Effector memory CD4-positive, alpha-beta T cell (primary cell): Measurements from ENCODE around the gene FAM83D.

Experiments
- DNase-seq, 3 donors: peaks; one replicate each; pipeline ENCODE4 v3.0.0-alpha.2; 2020
- H3K27ac ChIP-seq: 2 replicates; pipeline ENCODE4 v1.7.0; 2013; ENCODE audit warnings: mild to moderate bottlenecking, low read length, moderate library complexity; ENCODE audit not compliant: insufficient read depth, poor library complexity, severe bottlenecking
- H3K27me3 ChIP-seq: replicated peaks from 2 replicates; pipeline ENCODE4 v1.7.0; 2013; ENCODE audit warnings: mild to moderate bottlenecking, low read length; ENCODE audit not compliant: insufficient read depth, control insufficient read depth, poor library complexity, severe bottlenecking
- H3K36me3 ChIP-seq: 2 replicates; pipeline ENCODE4 v1.7.0; 2013; ENCODE audit warnings: mild to moderate bottlenecking, low read length, moderate library complexity; ENCODE audit not compliant: control insufficient read depth, insufficient read depth
- H3K4me1 ChIP-seq: 2 replicates; pipeline ENCODE4 v1.7.0; 2013; ENCODE audit warnings: low read length, mild to moderate bottlenecking; ENCODE audit not compliant: control insufficient read depth, insufficient read depth, poor library complexity, severe bottlenecking
- H3K4me3 ChIP-seq: 2 replicates; pipeline ENCODE4 v1.7.0; 2013; ENCODE audit warnings: low read length, low read depth, mild to moderate bottlenecking; ENCODE audit not compliant: insufficient read depth, poor library complexity, severe bottlenecking
- H3K9me3 ChIP-seq: 2 replicates; pipeline ENCODE4 v1.7.0; 2013; ENCODE audit warnings: mild to moderate bottlenecking, low read length, moderate library complexity; ENCODE audit not compliant: control insufficient read depth

FAM83D gene

DNA sequence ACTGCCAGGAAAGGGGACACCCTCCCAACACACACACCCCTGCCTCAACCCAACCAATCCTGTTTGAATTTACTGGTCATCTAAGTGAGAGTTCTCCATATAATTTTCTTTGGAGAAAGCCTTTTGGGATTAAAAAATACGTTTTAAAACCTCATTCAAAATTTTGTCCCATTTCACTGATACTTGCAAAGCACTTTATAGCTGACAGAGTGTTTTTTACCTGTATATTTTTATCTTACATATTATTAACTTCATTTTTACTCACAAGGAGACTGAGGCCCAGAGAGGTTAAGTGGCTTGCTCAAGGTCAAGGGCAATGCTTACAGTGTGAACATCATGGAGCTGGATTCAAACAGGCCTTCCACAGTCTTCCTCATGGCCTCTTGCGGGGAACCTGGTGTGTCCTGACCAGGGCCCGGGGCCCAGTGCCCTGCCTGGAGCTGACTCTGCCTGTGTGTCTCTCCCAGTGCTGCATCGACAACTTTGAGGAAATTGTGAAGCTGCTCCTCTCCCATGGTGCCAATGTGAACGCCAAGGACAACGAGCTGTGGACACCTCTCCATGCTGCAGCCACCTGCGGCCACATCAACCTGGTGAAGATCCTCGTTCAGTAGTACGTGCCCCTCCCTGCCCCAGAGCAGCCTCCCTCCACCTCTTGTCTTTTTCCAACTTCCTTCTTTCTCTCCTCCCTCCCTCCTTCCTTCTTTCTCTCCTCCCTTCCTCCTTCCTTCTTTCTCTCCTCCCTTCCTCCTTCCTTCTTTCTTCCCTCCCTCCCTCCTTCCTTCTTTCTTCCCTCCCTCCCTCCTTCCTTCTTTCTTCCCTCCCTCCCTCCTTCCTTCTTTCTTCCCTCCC lies 30.9 kb upstream of the FAM83D start:
- Histone ChIP-seq H3K4me1 (peaks cover 13% of the 10 kb centered on the region), H3K27me3 (no peaks in the 10 kb centered on the region), H3K36me3 (peaks cover 38% of the 10 kb centered on the region), H3K9me3 (no peaks in the 10 kb centered on the region), H3K4me3 (no peak overlapping the region), H3K27ac (no peak overlapping the region)
- DNase-seq, result no peak

DNA sequence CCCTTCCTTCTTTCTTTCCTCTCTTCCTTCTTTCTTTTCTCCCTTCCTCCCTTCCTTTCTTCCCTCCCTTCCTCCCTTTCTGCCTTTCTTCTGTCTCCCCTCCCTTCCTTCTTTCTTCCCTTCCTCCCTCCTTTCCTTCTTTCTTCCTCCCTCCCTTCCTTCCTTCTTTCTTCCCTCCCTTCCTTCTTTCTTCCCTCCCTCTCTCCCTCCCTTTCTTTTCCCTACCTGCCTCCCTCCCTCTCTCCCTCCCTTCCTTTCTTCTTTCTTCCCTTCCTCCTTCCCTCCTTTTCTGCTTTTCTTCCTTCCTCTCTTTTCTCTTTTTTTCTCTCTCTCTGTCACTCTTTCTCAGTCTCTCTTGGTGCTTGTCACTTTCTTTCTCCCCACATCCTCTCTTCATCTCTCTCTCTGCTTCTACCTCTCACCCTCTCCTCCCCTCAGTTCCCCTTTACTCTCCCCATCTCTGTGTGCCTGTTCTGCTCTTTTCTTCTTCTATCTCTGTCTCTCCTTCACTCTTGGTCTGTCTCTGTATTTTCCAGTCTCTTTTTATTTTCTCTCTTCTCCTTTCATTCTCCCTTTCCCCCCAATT lies 30.1 kb upstream of the FAM83D start:
- DNase-seq, result no peak
- no peak overlapping the region for H3K27ac ChIP-seq
- H3K36me3 ChIP-seq, result peaks cover 44% of the 10 kb centered on the region
- H3K9me3 ChIP-seq, result no peaks in the 10 kb centered on the region
- no peak overlapping the region for H3K4me3 ChIP-seq
- H3K27me3 ChIP-seq, result no peaks in the 10 kb centered on the region
- H3K4me1 ChIP-seq, result peaks cover 13% of the 10 kb centered on the region

DNA sequence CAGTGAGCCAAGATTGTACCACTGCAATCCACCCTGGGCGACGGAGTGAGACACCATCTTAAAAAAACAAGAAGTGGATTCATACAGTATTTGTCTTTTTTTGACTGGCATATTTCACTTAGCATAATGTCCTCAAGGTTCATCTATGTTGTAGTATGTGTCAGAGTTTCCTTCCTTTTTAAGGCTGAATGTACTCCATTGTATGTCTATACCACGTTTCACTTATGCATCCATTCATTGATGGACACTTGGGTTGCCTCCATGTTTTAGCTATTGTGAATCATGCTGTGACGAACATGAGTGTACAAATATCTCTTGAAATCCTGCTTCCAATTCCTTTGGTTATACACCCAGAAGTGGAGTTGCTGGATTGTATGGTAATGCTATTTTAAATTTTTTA lies 28.9 kb upstream of the FAM83D start:
- H3K36me3 ChIP-seq, result peaks cover 54% of the 10 kb centered on the region
- DNase-seq, result no peak
- H3K9me3 ChIP-seq, result no peaks in the 10 kb centered on the region
- no peak overlapping the region for H3K27ac ChIP-seq
- H3K4me1 ChIP-seq, result peaks cover 13% of the 10 kb centered on the region
- H3K4me3 ChIP-seq, result no peak overlapping the region
- H3K27me3 ChIP-seq, result no peaks in the 10 kb centered on the region

DNA sequence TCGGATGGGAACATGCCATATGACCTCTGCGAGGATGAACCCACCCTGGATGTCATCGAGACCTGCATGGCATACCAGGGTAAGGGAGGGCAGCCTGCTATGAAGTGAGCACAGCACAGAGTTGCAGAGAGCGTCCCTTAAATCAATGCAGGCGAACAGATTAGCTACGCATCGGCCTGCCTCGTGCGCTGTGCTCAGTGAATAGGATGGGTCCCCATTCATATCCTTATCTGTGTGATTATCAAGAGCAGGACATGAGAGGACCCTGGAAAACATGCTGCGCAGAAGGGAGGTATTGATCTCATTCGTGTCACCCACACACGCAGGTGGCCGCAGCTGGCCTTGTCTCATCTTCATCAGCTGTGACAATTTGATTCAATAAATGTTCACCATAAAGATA lies 25.6 kb upstream of the FAM83D start:
- H3K4me3 ChIP-seq, result no peak overlapping the region
- H3K27me3 ChIP-seq, result no peaks in the 10 kb centered on the region
- no peak for DNase-seq
- H3K4me1 ChIP-seq, result no peaks in the 10 kb centered on the region
- H3K9me3 ChIP-seq, result no peaks in the 10 kb centered on the region
- peaks cover 84% of the 10 kb centered on the region for H3K36me3 ChIP-seq
- H3K27ac ChIP-seq, result no peak overlapping the region

DNA sequence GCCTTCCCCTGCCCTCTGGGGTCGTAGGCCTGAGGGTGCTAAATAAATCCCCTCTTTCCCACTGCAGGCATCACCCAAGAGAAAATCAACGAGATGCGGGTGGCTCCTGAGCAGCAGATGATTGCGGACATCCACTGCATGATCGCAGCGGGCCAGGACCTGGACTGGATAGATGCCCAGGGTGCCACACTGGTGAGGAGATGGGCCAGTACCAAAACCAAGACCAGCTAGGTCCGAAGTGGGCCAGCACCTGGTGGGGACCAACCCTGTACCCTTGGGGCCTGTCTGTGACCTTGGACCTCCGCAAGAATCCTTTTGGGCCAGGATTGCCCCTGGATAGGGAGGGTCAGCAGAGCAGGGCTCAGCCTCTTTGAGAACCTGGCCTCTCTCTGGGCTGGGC lies 23.6 kb upstream of the FAM83D start:
- H3K4me3 ChIP-seq, result no peak overlapping the region
- no peak for DNase-seq
- no peaks in the 10 kb centered on the region for H3K4me1 ChIP-seq
- H3K27ac ChIP-seq, result no peak overlapping the region
- peaks cover 83% of the 10 kb centered on the region for H3K36me3 ChIP-seq
- no peaks in the 10 kb centered on the region for H3K9me3 ChIP-seq
- H3K27me3 ChIP-seq, result no peaks in the 10 kb centered on the region

DNA sequence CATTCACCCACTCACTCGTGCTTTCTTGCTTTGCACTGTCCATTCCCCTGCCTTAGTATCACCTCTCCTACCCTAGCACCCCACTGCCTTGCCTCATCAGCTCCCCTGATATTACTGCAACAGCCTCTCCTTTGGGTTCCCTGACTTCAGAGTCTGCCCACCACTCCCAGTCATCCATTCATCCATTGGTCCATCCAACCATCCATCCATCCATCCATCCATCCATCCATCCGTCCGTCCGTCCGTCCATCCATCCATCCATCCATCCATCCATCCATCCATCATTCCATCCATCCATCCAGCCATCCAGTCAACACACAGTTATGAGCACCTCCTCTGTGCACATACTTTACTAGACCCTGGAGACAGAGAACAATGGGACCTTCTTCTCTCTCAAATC lies 22.9 kb upstream of the FAM83D start:
- Histone ChIP-seq H3K4me1 (no peaks in the 10 kb centered on the region), H3K27ac (no peak overlapping the region), H3K4me3 (no peak overlapping the region), H3K9me3 (no peaks in the 10 kb centered on the region), H3K36me3 (peaks cover 84% of the 10 kb centered on the region), H3K27me3 (no peaks in the 10 kb centered on the region)
- no peak for DNase-seq

DNA sequence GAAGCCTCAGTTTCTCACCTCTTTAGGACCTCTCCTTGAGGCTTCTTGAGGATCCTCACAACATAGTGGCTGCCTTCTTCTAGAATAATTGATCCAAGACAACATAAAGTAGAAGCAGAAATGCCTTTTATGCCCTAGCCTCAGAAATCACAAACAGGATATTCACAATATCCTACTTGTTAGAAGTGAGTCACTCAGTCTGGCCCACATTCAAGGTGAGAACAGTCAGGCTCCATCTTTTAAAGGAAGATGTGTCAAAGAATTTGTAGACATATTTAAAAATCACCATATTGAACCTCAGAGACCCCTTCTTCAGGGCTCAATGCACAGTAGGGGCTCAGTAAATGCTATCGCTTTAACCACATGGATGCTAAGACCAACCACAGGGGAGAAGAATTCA lies 20.8 kb upstream of the FAM83D start:
- Histone ChIP-seq H3K4me3 (no peak overlapping the region), H3K36me3 (peaks cover 86% of the 10 kb centered on the region), H3K9me3 (no peaks in the 10 kb centered on the region), H3K27ac (no peak overlapping the region), H3K4me1 (no peaks in the 10 kb centered on the region), H3K27me3 (no peaks in the 10 kb centered on the region)
- no peak for DNase-seq

DNA sequence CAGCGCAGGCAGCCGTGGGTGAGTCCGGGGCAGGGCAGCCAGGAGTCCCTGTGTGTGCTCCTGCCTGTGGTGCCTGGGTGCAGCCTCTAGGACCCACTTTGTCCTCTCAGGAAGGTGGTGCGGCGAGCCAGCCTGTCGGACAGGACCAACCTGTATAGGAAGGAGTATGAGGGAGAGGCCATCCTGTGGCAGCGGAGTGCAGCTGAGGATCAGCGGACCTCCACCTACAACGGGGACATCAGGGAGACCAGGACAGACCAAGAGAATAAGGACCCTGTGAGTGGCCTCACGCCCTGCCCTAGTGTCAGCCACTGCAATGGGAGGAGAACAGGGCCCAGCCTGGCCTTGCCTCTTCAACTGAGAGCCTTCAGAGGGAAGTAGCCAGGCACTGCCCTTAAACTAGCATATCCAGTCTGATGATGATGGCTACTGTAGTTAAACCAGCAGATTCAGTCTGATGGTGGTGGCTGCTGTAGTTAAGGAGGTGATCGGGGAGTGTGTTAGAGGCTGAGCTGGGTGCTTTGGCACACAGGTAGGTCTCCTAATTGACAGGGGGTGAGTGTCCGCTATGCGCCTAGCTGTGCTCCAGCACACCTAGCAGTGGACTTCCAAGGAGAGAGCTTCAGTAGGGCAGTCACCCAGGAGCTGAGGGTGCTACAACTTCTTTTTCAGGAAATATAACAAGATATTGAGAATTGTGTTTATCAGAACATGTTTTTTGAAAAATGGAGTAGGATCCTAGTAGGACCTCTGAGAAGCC lies 18.1 kb upstream of the FAM83D start:
- H3K4me1 ChIP-seq, result no peaks in the 10 kb centered on the region
- no peak overlapping the region for H3K27ac ChIP-seq
- no peak for DNase-seq
- no peak overlapping the region for H3K4me3 ChIP-seq
- no peaks in the 10 kb centered on the region for H3K9me3 ChIP-seq
- H3K27me3 ChIP-seq, result no peaks in the 10 kb centered on the region
- peaks cover 64% of the 10 kb centered on the region for H3K36me3 ChIP-seq

DNA sequence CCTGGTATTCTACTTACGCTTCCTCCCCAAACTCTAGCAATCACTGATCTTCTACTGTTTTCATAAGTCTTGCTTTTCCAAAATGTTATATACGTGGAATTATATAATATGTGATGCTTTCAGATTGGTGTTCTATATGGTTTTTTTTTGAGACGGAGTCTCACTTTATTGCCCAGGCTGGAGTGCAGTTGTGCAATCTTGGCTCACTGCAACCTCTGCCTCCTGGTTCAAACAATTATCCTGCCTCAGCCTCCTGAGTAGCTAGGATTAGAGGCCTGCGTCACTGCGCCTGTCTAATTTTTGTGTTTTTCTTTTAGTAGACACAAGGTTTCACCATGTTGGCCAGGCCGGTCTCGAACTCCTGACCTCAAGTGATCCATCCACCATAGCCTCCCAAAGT lies 10.9 kb upstream of the FAM83D start:
- no peaks in the 10 kb centered on the region for H3K4me1 ChIP-seq
- DNase-seq, result no peak
- peaks cover 42% of the 10 kb centered on the region for H3K36me3 ChIP-seq
- H3K9me3 ChIP-seq, result no peaks in the 10 kb centered on the region
- no peaks in the 10 kb centered on the region for H3K27me3 ChIP-seq
- H3K4me3 ChIP-seq, result no peak overlapping the region
- H3K27ac ChIP-seq, result no peak overlapping the region

DNA sequence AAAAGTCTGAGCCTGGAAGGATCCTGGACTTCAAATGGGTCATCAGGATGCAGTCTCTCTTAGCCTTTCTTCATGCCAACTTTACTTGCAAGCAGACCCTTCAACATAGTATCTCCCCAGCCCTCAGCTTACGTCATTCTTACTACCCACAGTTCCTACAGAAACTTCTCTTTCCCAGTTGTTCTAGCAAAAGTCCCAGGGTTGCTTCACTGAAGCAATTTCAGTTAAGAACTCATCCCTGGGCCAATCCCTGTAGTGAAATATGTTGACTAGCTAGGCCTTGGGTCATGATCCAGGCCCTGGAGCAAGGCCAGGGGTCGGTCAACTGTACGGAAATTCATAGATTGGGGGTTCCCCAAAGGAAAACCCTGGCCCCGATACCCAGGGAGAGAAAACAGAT lies 8.6 kb upstream of the FAM83D start:
- no peak for DNase-seq
- Histone ChIP-seq H3K36me3 (peaks cover 53% of the 10 kb centered on the region), H3K27ac (no peak overlapping the region), H3K4me3 (no peak overlapping the region), H3K9me3 (no peaks in the 10 kb centered on the region), H3K27me3 (no peaks in the 10 kb centered on the region), H3K4me1 (no peaks in the 10 kb centered on the region)
